Measurements from ENCODE around the gene AMMECR1. TPM values are rescaled to one million over a fixed set of nuclear protein-coding genes. Genes with fewer than 3 reads are reported as not detected.

The AMMECR1 gene
- total and polyA plus RNA-seq, 2 of the 8 experiments (the other 6 are each of a cell fraction or from before 2014, with no cell fraction given) = 10.2 to 21.2 TPM

GRCh38 chrX:110175696-110176095 lies 142.2 kb downstream of the AMMECR1 start (continued):
- TF ChIP-seq KDM1A (IDR thresholded peaks at IDR 0.05; ENCODE audit: borderline replicate concordance, low read length) (no peak), ZNF274 (IDR thresholded peaks at IDR 0.05; ENCODE audit: borderline replicate concordance, extremely low read depth, low read length) (no peak), RFX5 (IDR thresholded peaks at IDR 0.05; ENCODE audit: borderline replicate concordance, low read depth, low read length) (no peak), GTF2F1 (IDR thresholded peaks at IDR 0.05; ENCODE audit: borderline replicate concordance, low read depth, low read length) (no peak), CBX8 (IDR thresholded peaks at IDR 0.05; ENCODE audit: borderline replicate concordance, low read depth, low read length) (no peak)
